Right atrium auricular region (tissue), 2 donors: ENCODE data around the gene ILF3. TPM values are rescaled to one million over a fixed set of nuclear protein-coding genes. Genes with fewer than 3 reads are reported as not detected.

Source experiments
- DNase-seq: peaks from one replicate; pipeline ENCODE4 v3.0.0-alpha.2; 2019; ENCODE audit warnings: low spot score
- H3K27ac ChIP-seq, 2 donors: fragments of 200-600 bp; sonication (generic); 1 replicate in 1 of 2; 2 replicates in 1 of 2; pipeline ENCODE4 v1.5.1; 2016 to 2019
- H3K27me3 ChIP-seq, 2 donors: fragments of 200-600 bp; sonication (generic); one replicate each; pipeline versions ENCODE4 v1.5.1 to v1.6.0; 2017 to 2019
- H3K36me3 ChIP-seq: fragments of 200-600 bp; sonication (generic); one replicate; pipeline ENCODE4 v1.5.1; 2016
- H3K4me1 ChIP-seq, 2 donors: fragments of 200-600 bp; sonication (generic); one replicate each; pipeline versions ENCODE4 v1.5.1 to v1.6.0; 2017 to 2019
- H3K4me3 ChIP-seq, 2 donors: fragments of 200-600 bp; sonication (generic); 1 replicate in 1 of 2; 2 replicates in 1 of 2; pipeline ENCODE4 v1.5.1; 2017 to 2019; ENCODE audit warnings: mild to moderate bottlenecking in 1 of 2, moderate library complexity in 1 of 2
- H3K9me3 ChIP-seq, 2 donors: fragments of 200-600 bp; sonication (generic); one replicate each; pipeline ENCODE4 v1.5.1; 2019
- total RNA-seq, 2 donors: library from RNA; depleted of rRNA; stranded (reverse); fragments of >200 nt; gene quantifications; one replicate each; pipeline ENCODE4 v1.1.0, GENCODE V29; 2016
- TF ChIP-seq, protein P1 (sequence below), 2 donors: fragments of 200-600 bp; sonication (generic); IDR thresholded peaks; one replicate each; pipeline ENCODE4 v1.5.1; 2019; ENCODE audit warnings: antibody characterized with exemption in 2 of 2

Gene ILF3
- total RNA-seq = 10 to 100 TPM; 59.2 to 75.1 TPM

DNA sequence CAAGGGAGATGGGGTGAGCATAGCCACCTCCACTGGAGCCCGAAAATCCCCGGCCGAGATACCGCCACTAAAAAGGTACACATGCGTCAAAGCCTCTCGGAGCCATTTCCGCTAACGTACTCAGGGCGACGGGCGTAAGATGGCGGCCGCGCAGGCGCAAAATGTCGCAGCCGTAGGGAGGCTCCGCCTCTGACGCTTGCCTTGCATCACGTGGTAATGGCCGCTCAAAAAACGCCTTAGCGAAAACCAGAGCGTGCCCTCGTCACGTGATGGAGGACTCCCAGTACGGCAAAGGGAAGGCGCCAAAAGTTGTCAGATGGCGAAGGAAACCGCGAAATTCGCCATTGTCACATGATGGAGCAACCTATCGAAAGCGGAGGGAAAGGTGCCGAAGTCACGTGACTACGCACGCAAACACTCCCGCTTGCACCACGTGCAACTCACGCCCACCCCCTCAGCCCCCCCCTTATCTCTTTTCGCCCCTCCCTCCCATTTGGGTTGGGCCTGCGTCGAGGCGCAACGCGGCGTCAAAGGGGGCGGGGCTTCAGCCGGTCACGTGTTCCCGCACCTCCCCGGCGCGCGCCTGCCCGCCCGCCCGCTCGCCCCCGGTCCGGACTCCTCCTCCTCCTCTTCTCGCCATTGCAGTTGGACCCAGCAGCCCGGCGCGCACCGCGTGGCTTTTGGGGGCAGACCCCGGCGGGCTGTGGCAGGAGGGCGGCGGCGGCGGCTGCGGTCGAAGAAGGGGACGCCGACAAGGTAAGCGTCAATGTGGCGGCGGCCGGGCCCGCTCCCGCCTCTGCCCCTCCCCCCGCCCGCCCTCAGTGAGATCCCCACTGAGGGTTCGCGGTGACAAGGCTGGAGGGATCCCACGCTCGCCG, at the start of gene ILF3:
TSS of gene ILF3 (plus strand) at position 615 of the 878 bp plus-strand sequence. CDS start 16,260 bp downstream, outside the sequence.
- TF ChIP-seq, protein P1, sequence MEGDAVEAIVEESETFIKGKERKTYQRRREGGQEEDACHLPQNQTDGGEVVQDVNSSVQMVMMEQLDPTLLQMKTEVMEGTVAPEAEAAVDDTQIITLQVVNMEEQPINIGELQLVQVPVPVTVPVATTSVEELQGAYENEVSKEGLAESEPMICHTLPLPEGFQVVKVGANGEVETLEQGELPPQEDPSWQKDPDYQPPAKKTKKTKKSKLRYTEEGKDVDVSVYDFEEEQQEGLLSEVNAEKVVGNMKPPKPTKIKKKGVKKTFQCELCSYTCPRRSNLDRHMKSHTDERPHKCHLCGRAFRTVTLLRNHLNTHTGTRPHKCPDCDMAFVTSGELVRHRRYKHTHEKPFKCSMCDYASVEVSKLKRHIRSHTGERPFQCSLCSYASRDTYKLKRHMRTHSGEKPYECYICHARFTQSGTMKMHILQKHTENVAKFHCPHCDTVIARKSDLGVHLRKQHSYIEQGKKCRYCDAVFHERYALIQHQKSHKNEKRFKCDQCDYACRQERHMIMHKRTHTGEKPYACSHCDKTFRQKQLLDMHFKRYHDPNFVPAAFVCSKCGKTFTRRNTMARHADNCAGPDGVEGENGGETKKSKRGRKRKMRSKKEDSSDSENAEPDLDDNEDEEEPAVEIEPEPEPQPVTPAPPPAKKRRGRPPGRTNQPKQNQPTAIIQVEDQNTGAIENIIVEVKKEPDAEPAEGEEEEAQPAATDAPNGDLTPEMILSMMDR (IDR thresholded peaks at IDR 0.05) = no peak
- DNase-seq = peak; percentile 100
- Histone ChIP-seq H3K4me1 (peaks cover 0 to 47% of the 10 kb centered on the region in 2 donors), H3K4me3 (peak within 1 kb of the TSS; percentile 92 to 98), H3K27me3 (no peaks in the 10 kb centered on the region), H3K9me3 (no peaks in the 10 kb centered on the region), H3K36me3 (no peaks in the 10 kb centered on the region), H3K27ac (peak within 1 kb of the TSS; percentile 98 to 100)

DNA sequence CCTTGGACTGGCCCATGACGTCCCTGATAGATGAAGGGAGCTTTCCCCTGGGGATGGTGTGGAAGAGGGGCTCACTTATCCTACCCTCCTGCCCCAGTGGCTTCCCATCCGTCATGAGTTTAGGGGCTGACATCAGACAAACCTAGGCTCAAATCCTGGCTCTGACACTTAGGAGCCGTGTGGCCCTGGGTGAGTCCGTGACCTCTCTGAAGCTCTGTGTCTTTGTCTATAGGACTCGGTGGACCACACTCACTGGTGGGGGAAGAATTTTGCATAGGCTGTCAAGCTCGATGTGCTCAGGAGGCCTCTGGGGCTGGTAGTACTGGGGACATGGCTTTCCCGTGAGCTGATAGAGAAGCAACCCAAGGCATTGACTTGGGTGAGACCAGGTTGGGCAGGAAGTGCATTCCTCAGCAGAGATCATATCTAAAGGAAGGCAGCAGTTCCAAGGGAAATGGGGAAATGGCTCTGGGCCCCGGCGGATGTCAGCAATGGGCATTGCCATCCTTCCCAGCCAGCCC, 49.6 kb upstream of the ILF3 start:
- Histone ChIP-seq H3K9me3 (no peaks in the 10 kb centered on the region), H3K27me3 (no peaks in the 10 kb centered on the region), H3K36me3 (no peaks in the 10 kb centered on the region), H3K4me1 (peaks cover 0 to 22% of the 10 kb centered on the region in 2 donors), H3K4me3 (no peak overlapping the region), H3K27ac (peak overlapping the region; percentile 96 to 98)
- TF ChIP-seq, protein P1 (IDR thresholded peaks at IDR 0.05) = no peak
- DNase-seq = no peak

DNA sequence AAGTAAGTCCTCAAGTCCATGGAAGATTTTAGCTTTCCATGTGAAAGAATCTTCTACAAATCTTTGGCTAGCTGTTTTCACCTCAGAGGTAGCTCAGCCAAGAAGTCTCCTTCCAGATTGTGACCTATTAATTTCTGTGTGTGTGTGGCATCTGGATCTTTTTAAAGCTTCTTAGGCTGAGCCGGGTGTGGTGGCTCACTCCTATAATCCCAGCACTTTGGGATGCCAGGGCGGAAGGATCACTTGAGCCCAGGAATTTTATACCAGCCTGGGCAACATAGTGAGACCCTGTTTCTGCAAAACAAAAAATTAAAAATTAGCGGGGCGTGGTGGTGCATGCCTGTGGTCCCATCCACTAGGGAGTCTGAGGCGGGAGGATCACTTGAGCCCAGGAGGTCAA, 42.2 kb upstream of the ILF3 start:
- Histone ChIP-seq H3K9me3 (no peaks in the 10 kb centered on the region), H3K36me3 (no peaks in the 10 kb centered on the region), H3K4me1 (peaks cover 0 to 50% of the 10 kb centered on the region in 2 donors), H3K27ac (peak overlapping the region; percentile 81 to 88), H3K27me3 (no peaks in the 10 kb centered on the region), H3K4me3 (no peak overlapping the region)
- DNase-seq = no peak
- TF ChIP-seq, protein P1 (IDR thresholded peaks at IDR 0.05) = no peak

DNA sequence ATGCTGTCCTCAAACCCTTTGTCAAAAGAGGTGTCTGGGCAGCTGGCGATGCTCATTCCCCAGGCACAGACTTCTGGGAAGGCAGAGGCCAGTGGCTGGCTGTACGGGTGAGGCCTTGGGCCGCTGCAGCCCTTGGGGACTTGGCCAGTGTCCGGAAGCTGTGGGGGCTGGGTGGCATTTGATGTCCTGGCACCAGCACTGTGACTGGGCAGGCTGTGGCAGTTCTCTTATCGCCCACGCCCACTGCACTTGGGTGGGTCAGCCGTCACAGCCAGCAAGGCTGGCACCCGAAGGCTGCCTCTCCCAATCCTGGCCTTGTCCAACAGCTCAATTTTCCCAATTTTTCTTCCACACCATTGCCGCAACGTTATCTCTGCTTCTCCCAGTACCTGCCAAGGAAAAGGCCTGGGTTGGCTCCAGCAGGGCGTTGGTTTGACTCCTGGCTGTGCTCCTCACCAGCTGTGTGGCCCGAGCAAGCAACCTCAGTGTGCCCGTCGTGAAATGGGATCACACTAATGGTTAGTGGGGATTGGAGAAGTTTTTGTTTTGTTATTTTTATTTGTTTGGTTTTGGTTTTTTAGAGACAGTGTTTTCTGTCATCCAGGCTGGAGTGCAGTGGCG, 41.5 kb upstream of the ILF3 start:
- Histone ChIP-seq H3K27ac (peak overlapping the region; percentile 81 to 88), H3K36me3 (no peaks in the 10 kb centered on the region), H3K4me3 (peak overlapping the region in 1 of 2 donors; percentile 11), H3K4me1 (peaks cover 0 to 57% of the 10 kb centered on the region in 2 donors), H3K27me3 (no peaks in the 10 kb centered on the region), H3K9me3 (no peaks in the 10 kb centered on the region)
- TF ChIP-seq, protein P1 (IDR thresholded peaks at IDR 0.05) = no peak
- peak; percentile 68 for DNase-seq

DNA sequence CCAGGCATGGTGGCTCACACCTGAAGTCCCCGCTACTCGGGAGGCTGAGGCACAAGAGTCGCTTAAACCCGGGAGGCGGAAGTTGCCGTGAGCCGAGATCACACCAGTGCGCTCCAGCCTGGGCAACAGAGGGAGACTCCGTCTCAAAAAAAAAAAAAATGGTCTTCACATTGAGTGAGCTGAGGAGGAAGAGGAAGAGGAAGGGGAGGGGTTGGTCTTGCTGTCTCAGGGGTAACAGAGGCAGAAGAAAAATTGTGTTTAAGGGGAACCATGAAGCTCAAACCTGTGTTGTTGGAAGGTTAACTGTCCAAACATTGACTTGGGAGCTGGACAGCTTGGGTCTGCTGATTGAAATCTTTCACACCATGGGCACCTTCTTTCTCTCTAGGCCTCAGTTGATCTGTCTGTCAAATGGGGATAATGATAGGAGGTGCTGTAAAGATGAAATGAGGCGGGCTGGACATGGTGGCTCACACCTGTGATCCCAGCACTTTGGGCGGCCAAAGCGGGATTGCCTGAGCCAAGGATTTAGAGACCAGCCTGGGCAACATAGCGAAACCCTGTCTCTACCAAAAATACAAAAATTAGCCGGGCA, 38.6 kb upstream of the ILF3 start:
- Histone ChIP-seq H3K27ac (peak overlapping the region in 1 of 2 donors; percentile 3), H3K36me3 (no peaks in the 10 kb centered on the region), H3K4me1 (peaks cover 0 to 58% of the 10 kb centered on the region in 2 donors), H3K9me3 (no peaks in the 10 kb centered on the region), H3K4me3 (no peak overlapping the region), H3K27me3 (no peaks in the 10 kb centered on the region)
- TF ChIP-seq, protein P1 (IDR thresholded peaks at IDR 0.05) = no peak
- no peak for DNase-seq
